Kidney epithelial cell (primary cell): ENCODE data around the gene DPP9. TPM values are rescaled to one million over a fixed set of nuclear protein-coding genes. Genes with fewer than 3 reads are reported as not detected.

Source experiments
- DNase-seq: peaks from one replicate; pipeline ENCODE4 v3.0.0-alpha.2; 2010; ENCODE audit warnings: low read depth
- H3K27me3 ChIP-seq: 2 replicates; pipeline ENCODE4 v1.6.0; 2011; ENCODE audit warnings: low read length; ENCODE audit not compliant: control insufficient read depth, insufficient read depth
- H3K36me3 ChIP-seq: 2 replicates; pipeline ENCODE4 v1.5.1; 2011; ENCODE audit warnings: low read length; ENCODE audit not compliant: control insufficient read depth, insufficient read depth
- H3K4me3 ChIP-seq: 2 replicates; pipeline ENCODE4 v1.5.1; 2011; ENCODE audit warnings: low read depth, mild to moderate bottlenecking, control low read depth, low read length
- CTCF ChIP-seq: IDR thresholded peaks from 2 replicates; pipeline ENCODE4 v1.5.1; 2011; ENCODE audit warnings: mild to moderate bottlenecking, moderate library complexity, low read length, control low read depth, inconsistent platforms; ENCODE audit not compliant: insufficient read depth, poor library complexity, severe bottlenecking
- total RNA-seq: library from RNA; depleted of rRNA; stranded (reverse); fragments of >200 nt; gene quantifications from 2 replicates; pipeline ENCODE4 v1.2.3, GENCODE V29; 2015

Gene DPP9
- total RNA-seq, 1 donor from 2014 or later: 67.8 TPM

- DNase-seq: no peak
- Histone ChIP-seq H3K36me3 (peaks cover 2% of the 10 kb centered on the region), H3K4me3 (no peak overlapping the region), H3K27me3 (no peaks in the 10 kb centered on the region)
- no peak for TF ChIP-seq CTCF
Observed at GRCh38 chr19:4709440-4710280, 14.0 kb downstream of the DPP9 start.

- Histone ChIP-seq H3K27me3 (no peaks in the 10 kb centered on the region), H3K4me3 (no peak overlapping the region), H3K36me3 (peaks cover 2% of the 10 kb centered on the region)
- no peak for TF ChIP-seq CTCF
- DNase-seq: no peak
Observed at GRCh38 chr19:4707956-4708650, 15.5 kb downstream of the DPP9 start.

- DNase-seq: no peak
- no peak overlapping the region for H3K4me3 ChIP-seq
- H3K36me3 ChIP-seq: peaks cover 2% of the 10 kb centered on the region
- no peak for TF ChIP-seq CTCF
- H3K27me3 ChIP-seq: no peaks in the 10 kb centered on the region
Observed at GRCh38 chr19:4707322-4707721, 16.3 kb downstream of the DPP9 start.

GRCh38 chr19:4705413-4706131 is 18.1 kb downstream of the DPP9 start:
- no peak for DNase-seq
- Histone ChIP-seq H3K27me3 (no peaks in the 10 kb centered on the region), H3K36me3 (peaks cover 1% of the 10 kb centered on the region), H3K4me3 (no peak overlapping the region)
- no peak for TF ChIP-seq CTCF

- Histone ChIP-seq H3K4me3 (no peak overlapping the region), H3K27me3 (no peaks in the 10 kb centered on the region), H3K36me3 (peaks cover 1% of the 10 kb centered on the region)
- no peak for TF ChIP-seq CTCF
- no peak for DNase-seq
Observed at GRCh38 chr19:4704317-4704673, 19.3 kb downstream of the DPP9 start.
